IPS DF 4.7 (cell line): ENCODE results near the gene HP1BP3.

Source experiments
- DNase-seq: peaks from one replicate; pipeline ENCODE4 v3.0.0-alpha.2; 2013; ENCODE audit warnings: low spot score; ENCODE audit errors: extremely low read depth

The HP1BP3 gene

GRCh38 chr1:20693623-20694022, 93.5 kb downstream of the HP1BP3 start:
- no peak for DNase-seq
